Measurements from ENCODE around the gene KRTAP4-7. TPM values are rescaled to one million over a fixed set of nuclear protein-coding genes. Genes with fewer than 3 reads are reported as not detected.
"Not testable (repeated sequence)": the region's sequence is repeated elsewhere in the genome, so short reads cannot be mapped to it uniquely, and the experiment has no call there.

Gene KRTAP4-7
- polyA plus RNA-seq, 2 of the 4 experiments (the other 2 are of a cell fraction): not detected

DNA sequence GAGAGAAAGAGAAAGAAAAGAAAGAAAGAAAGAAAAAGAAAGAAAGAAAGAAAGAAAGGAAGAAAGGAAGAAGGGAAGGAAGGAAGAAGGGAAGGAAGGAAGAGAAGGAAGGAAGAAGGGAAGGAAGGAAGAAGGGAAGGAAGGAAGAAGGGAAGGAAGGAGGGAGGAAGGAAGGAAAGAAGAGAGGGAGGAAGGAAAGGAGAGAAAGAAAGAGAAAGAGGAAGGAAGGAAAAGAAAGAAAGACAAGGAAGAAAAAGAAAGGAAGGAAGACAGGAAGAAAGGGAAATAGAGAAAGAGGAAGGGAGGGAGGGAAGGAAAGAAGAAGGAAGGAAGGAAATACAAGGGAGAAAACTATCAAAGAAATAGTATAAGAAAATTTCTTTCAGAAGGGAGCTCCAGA is 7.2 kb upstream of the KRTAP4-7 start:
- ATAC-seq (no peak), DNase-seq (ENCODE audit: low read depth in 1 of 2, low spot score in 1 of 2) (no peak), FAIRE-seq (no peak)
- TF ChIP-seq ZSCAN20 (CRISPR knock-in tag; IDR thresholded peaks at IDR 0.05) (no peak), NFE2L2 (conservative IDR thresholded peaks at IDR 0.05; ENCODE audit: low read length) (no peak), ELK1 (IDR thresholded peaks at IDR 0.05; ENCODE audit: low read depth, low read length) (no peak), RFX5 (IDR thresholded peaks at IDR 0.05) (no peak), E2F6 (IDR thresholded peaks at IDR 0.05; ENCODE audit: borderline replicate concordance, low read depth) (no peak), CHD2 (IDR thresholded peaks at IDR 0.05; ENCODE audit: low read length, partially characterized antibody) (no peak), PHF8 (IDR thresholded peaks at IDR 0.05; ENCODE audit: borderline replicate concordance, low read depth) (no peak), JUN (IDR thresholded peaks at IDR 0.05) (no peak), SREBF2 (IDR thresholded peaks at IDR 0.05) (no peak), GATA3 (IDR thresholded peaks at IDR 0.05; ENCODE audit: borderline replicate concordance) (no peak), REST (IDR thresholded peaks at IDR 0.05) (no peak), FOXS1 (CRISPR knock-in tag; IDR thresholded peaks at IDR 0.05) (no peak)
- TF ChIP-seq, protein P1, sequence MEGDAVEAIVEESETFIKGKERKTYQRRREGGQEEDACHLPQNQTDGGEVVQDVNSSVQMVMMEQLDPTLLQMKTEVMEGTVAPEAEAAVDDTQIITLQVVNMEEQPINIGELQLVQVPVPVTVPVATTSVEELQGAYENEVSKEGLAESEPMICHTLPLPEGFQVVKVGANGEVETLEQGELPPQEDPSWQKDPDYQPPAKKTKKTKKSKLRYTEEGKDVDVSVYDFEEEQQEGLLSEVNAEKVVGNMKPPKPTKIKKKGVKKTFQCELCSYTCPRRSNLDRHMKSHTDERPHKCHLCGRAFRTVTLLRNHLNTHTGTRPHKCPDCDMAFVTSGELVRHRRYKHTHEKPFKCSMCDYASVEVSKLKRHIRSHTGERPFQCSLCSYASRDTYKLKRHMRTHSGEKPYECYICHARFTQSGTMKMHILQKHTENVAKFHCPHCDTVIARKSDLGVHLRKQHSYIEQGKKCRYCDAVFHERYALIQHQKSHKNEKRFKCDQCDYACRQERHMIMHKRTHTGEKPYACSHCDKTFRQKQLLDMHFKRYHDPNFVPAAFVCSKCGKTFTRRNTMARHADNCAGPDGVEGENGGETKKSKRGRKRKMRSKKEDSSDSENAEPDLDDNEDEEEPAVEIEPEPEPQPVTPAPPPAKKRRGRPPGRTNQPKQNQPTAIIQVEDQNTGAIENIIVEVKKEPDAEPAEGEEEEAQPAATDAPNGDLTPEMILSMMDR (IDR thresholded peaks at IDR 0.05): no peak
- no peaks in the 10 kb centered on the region for H3K9me3 ChIP-seq
- ChIA-PET CTCF (no interaction called here), POLR2A (no interaction called here)
- no peak overlapping the region for H3K4me3 ChIP-seq
- no peak overlapping the region for H3K4me2 ChIP-seq
- no peaks in the 10 kb centered on the region for H3K4me1 ChIP-seq
- no peak overlapping the region for H3K27ac ChIP-seq

GRCh38 chr17:41082626-41083025 is 1.3 kb upstream of the KRTAP4-7 start:
- 16% methylated on average over 4 of the region's 4 CpGs for WGBS (ENCODE audit: missing lambda C conversion rate)
- TF ChIP-seq HDAC2 (IDR thresholded peaks at IDR 0.05) (no peak), MAFK (IDR thresholded peaks at IDR 0.05; ENCODE audit: partially characterized antibody) (peak; percentile 70)
- Histone ChIP-seq H3K4me3 (no peak overlapping the region), H3K4me1 (peaks cover 12% of the 10 kb centered on the region), H3K27ac (no peak overlapping the region), H3K4me2 (peak overlapping the region; percentile 5; the same call in 1 of the 3 replicates), H3K9me3 (no peaks in the 10 kb centered on the region)
- FAIRE-seq: peak; percentile 23
- DNase-seq (ENCODE audit: low read depth in 1 of 2, low spot score in 1 of 2): peak in 1 of 2 experiments; percentile 29
- no peak for ATAC-seq
- ChIA-PET POLR2A (no interaction called here), CTCF (no interaction called here)

DNA sequence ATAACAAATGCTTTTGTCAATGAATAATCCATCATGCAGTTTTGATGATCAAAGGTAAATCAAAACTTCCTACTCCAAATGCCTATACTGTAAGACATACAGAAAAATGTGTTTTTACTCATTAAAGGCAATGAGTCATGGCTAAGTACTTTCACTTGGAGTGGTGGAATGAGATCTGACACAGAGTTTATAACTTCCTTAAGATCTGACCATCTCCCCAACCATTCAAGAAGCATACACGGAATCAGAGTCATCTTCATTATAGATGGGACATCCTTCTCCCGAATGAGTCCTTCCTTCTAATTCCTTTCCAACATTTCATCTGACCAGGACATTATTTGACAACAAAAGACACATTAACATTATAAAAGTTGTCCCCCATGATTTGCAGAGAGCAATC is 523 bp upstream of the KRTAP4-7 start:
- FAIRE-seq (peak; percentile 100), ATAC-seq (peak in 1 of 2 experiments; percentile 68; a peak in 3 of 6 replicates)
- POLR2A ChIA-PET; H3K4me2 ChIP-seq; DNase-seq (ENCODE audit: low read depth in 1 of 2, low spot score in 1 of 2); H3K4me3 ChIP-seq; H3K27ac ChIP-seq; CTCF ChIA-PET; H3K9me3 ChIP-seq: not testable (repeated sequence)
- 4% methylated on average over 2 of the region's 2 CpGs for WGBS (ENCODE audit: missing lambda C conversion rate)
- H3K4me1 ChIP-seq: peaks cover 12% of the 10 kb centered on the region
